H1 (cell line): ENCODE measurements around the gene TOM1. TPM values are rescaled to one million over a fixed set of nuclear protein-coding genes. Genes with fewer than 3 reads are reported as not detected.

Source experiments
- CTCF ChIA-PET: fragments of 300-600 bp; sonication (Branson Sonifier 250); formaldehyde crosslinking; loops from one replicate; lab custom pipeline; 2021; ENCODE audit not compliant: partially characterized antibody; lab: Charles Lee
- POLR2A ChIA-PET: fragments of 300-600 bp; sonication (Branson Sonifier 250); formaldehyde crosslinking; loops from one replicate; lab custom pipeline; 2021; ENCODE audit warnings: inconsistent platforms; ENCODE audit not compliant: partially characterized antibody; lab: Charles Lee
- DNase-seq, 2 experiments: peaks; one replicate each; pipeline versions ENCODE4 v3.0.0 to v3.0.0-alpha.2; 2010 to 2022; ENCODE audit warnings: low spot score in 2 of 2, low read depth in 1 of 2, mixed read lengths in 1 of 2
- FAIRE-seq: peaks from 2 replicates; lab custom pipeline; 2011; peaks lifted over from hg19 to GRCh38; lab: Jason Lieb, UNC
- H2AFZ ChIP-seq: 2 replicates; pipeline ENCODE4 v1.8.1; 2012; ENCODE audit warnings: low read length, inconsistent platforms
- H2AK5ac ChIP-seq: 2 replicates; pipeline ENCODE4 v1.6.1; 2013; ENCODE audit warnings: low read depth, low read length
- H2BK120ac ChIP-seq: replicated peaks from 2 replicates; pipeline ENCODE3; 2013; ENCODE audit warnings: low read depth, low read length, inconsistent platforms
- H2BK12ac ChIP-seq: 2 replicates; pipeline ENCODE4 v1.6.1; 2013; ENCODE audit warnings: low read depth, low read length
- H2BK15ac ChIP-seq: 2 replicates; pipeline ENCODE4 v1.6.1; 2013; ENCODE audit warnings: low read length
- H2BK20ac ChIP-seq: 2 replicates; pipeline ENCODE4 v1.6.1; 2013; ENCODE audit warnings: low read length
- H2BK5ac ChIP-seq: 2 replicates; pipeline ENCODE4 v1.6.1; 2013; ENCODE audit warnings: low read depth, low read length
- H3K14ac ChIP-seq: 2 replicates; pipeline ENCODE4 v1.6.1; 2013; ENCODE audit warnings: inconsistent platforms; ENCODE audit not compliant: insufficient read length
- H3K18ac ChIP-seq: 2 replicates; pipeline ENCODE4 v1.6.1; 2013; ENCODE audit warnings: low read length; ENCODE audit errors: extremely low read depth
- H3K23ac ChIP-seq: 2 replicates; pipeline ENCODE4 v1.6.1; 2013; ENCODE audit warnings: inconsistent platforms; ENCODE audit not compliant: insufficient read length
- H3K23me2 ChIP-seq: 2 replicates; pipeline ENCODE4 v1.6.1; 2013; ENCODE audit warnings: low read depth, low read length
- H3K27ac ChIP-seq: 2 replicates; pipeline ENCODE4 v1.6.1; 2011; ENCODE audit warnings: low read depth, low read length, inconsistent platforms
- H3K27me3 ChIP-seq, 4 experiments: replicated peaks in 1 of 4; 1 replicate in 1 of 4; 2 replicates in 3 of 4; pipeline versions ENCODE4 v1.6.1 to v1.8.1; 2011 to 2013; ENCODE audit warnings: low read length in 3 of 4, mild to moderate bottlenecking in 3 of 4, inconsistent platforms in 2 of 4, mixed read lengths in 2 of 4, moderate library complexity in 1 of 4; ENCODE audit not compliant: control insufficient read depth in 3 of 4, insufficient read depth in 3 of 4; ENCODE audit errors: extremely low read depth in 1 of 4
- H3K36me3 ChIP-seq, 4 experiments: 2 replicates each; pipeline versions ENCODE4 v1.6.1 to v1.8.1; 2011 to 2013; ENCODE audit warnings: mild to moderate bottlenecking in 4 of 4, low read length in 3 of 4, moderate library complexity in 2 of 4, control low read depth in 1 of 4, inconsistent platforms in 1 of 4; ENCODE audit not compliant: insufficient read depth in 4 of 4, control insufficient read depth in 2 of 4
- H3K4ac ChIP-seq: replicated peaks from 2 replicates; pipeline ENCODE3; 2013; ENCODE audit warnings: low read length, low read depth, mixed read lengths, inconsistent platforms; ENCODE audit not compliant: insufficient read length
- H3K4me1 ChIP-seq, 4 experiments: replicated peaks in 1 of 4; 1 replicate in 1 of 4; 2 replicates in 3 of 4; pipeline versions ENCODE4 v1.6.1 to v1.8.1; 2011 to 2013; ENCODE audit warnings: low read length in 3 of 4, inconsistent platforms in 2 of 4, mixed read lengths in 1 of 4; ENCODE audit not compliant: insufficient read depth in 4 of 4, control insufficient read depth in 3 of 4
- H3K4me2 ChIP-seq, 2 experiments: 2 replicates each; pipeline versions ENCODE4 v1.6.1 to v1.8.1; 2011 to 2013; ENCODE audit warnings: low read depth in 2 of 2, low read length in 2 of 2, control low read depth in 1 of 2, inconsistent platforms in 1 of 2, mild to moderate bottlenecking in 1 of 2; ENCODE audit not compliant: insufficient read depth in 1 of 2
- H3K4me3 ChIP-seq, 4 experiments: fragments of 200-600, 300-600 bp in 1 of 4; sonication (generic), shearing (Covaris generic), sonication (Bioruptor Twin) in 1 of 4; 2 replicates each; pipeline versions ENCODE4 v1.5.1 to v1.8.1; 2011 to 2016; ENCODE audit warnings: low read length in 4 of 4, low read depth in 3 of 4, control low read depth in 2 of 4, inconsistent platforms in 2 of 4, mild to moderate bottlenecking in 2 of 4, mixed read lengths in 1 of 4, moderate library complexity in 1 of 4; ENCODE audit not compliant: insufficient read depth in 2 of 4; ENCODE audit errors: extremely low read depth in 1 of 4
- H3K56ac ChIP-seq: replicated peaks from 2 replicates; pipeline ENCODE3; 2013; ENCODE audit warnings: low read depth, mild to moderate bottlenecking, mixed read lengths, low read length, inconsistent platforms; ENCODE audit not compliant: insufficient read length
- H3K79me1 ChIP-seq: 2 replicates; pipeline ENCODE4 v1.6.1; 2013; ENCODE audit warnings: low read depth, low read length, control low read depth
- H3K79me2 ChIP-seq, 2 experiments: 2 replicates each; pipeline versions ENCODE4 v1.6.1 to v1.8.1; 2012 to 2013; ENCODE audit warnings: low read length in 2 of 2, mild to moderate bottlenecking in 2 of 2, inconsistent platforms in 1 of 2; ENCODE audit not compliant: insufficient read depth in 2 of 2, control insufficient read depth in 1 of 2
- H3K9ac ChIP-seq, 4 experiments: replicated peaks in 1 of 4; 1 replicate in 1 of 4; 2 replicates in 3 of 4; pipeline versions ENCODE4 v1.6.1 to v1.8.1; 2011 to 2013; ENCODE audit warnings: low read depth in 3 of 4, low read length in 3 of 4, control low read depth in 2 of 4, mild to moderate bottlenecking in 2 of 4, moderate library complexity in 2 of 4, inconsistent platforms in 1 of 4; ENCODE audit errors: extremely low read depth in 1 of 4
- H3K9me3 ChIP-seq, 2 experiments: 2 replicates each; pipeline versions ENCODE4 v1.6.1 to v1.8.1; 2012 to 2013; ENCODE audit warnings: mild to moderate bottlenecking in 2 of 2, moderate library complexity in 2 of 2, control low read depth in 1 of 2, inconsistent platforms in 1 of 2, low read depth in 1 of 2, low read length in 1 of 2, mixed read lengths in 1 of 2; ENCODE audit not compliant: insufficient read depth in 2 of 2
- H4K20me1 ChIP-seq, 2 experiments: replicated peaks in 1 of 2; 2 replicates each; pipeline versions ENCODE3 to v1.8.1; 2011 to 2013; ENCODE audit warnings: inconsistent platforms in 2 of 2, low read length in 2 of 2, mild to moderate bottlenecking in 1 of 2; ENCODE audit not compliant: insufficient read depth in 2 of 2, control insufficient read depth in 1 of 2
- H4K5ac ChIP-seq: 2 replicates; pipeline ENCODE4 v1.6.1; 2013; ENCODE audit warnings: low read length, low read depth, mixed read lengths, inconsistent platforms; ENCODE audit not compliant: insufficient read length
- H4K8ac ChIP-seq: 2 replicates; pipeline ENCODE4 v1.8.0; 2013; ENCODE audit warnings: mild to moderate bottlenecking, moderate library complexity, low read length, inconsistent platforms; ENCODE audit not compliant: insufficient read depth; ENCODE audit errors: extremely low read depth
- H4K91ac ChIP-seq: replicated peaks from 2 replicates; pipeline ENCODE3; 2013; ENCODE audit warnings: low read length, mixed read lengths, inconsistent platforms; ENCODE audit not compliant: insufficient read length
- ATF2 ChIP-seq: IDR thresholded peaks from 2 replicates; pipeline ENCODE4 v1.6.1; 2012; ENCODE audit warnings: low read length, inconsistent platforms
- ATF3 ChIP-seq: IDR thresholded peaks from 2 replicates; pipeline ENCODE4 v1.6.1; 2011; ENCODE audit warnings: low read depth, mild to moderate bottlenecking, low read length; ENCODE audit not compliant: insufficient read depth
- CHD1 ChIP-seq: IDR thresholded peaks from 2 replicates; pipeline ENCODE4 v1.6.1; 2012; ENCODE audit warnings: low read depth, low read length, improper control_type of control experiment
- CTBP2 ChIP-seq: IDR thresholded peaks from 2 replicates; pipeline ENCODE4 v1.7.0; 2011; ENCODE audit warnings: borderline replicate concordance, mild to moderate bottlenecking, moderate library complexity, mixed read lengths, low read length; ENCODE audit not compliant: insufficient read depth, insufficient read length
- FOSL1 ChIP-seq: IDR thresholded peaks from 2 replicates; pipeline ENCODE4 v1.6.1; 2011; ENCODE audit warnings: mild to moderate bottlenecking, low read depth, low read length, moderate library complexity; ENCODE audit not compliant: insufficient read depth
- HDAC6 ChIP-seq: IDR thresholded peaks from one replicate; pipeline ENCODE4 v1.7.1; 2012; ENCODE audit warnings: low read depth, mild to moderate bottlenecking, inconsistent platforms, low read length, moderate library complexity
- JUN ChIP-seq: IDR thresholded peaks from 2 replicates; pipeline ENCODE4 v1.6.1; 2011; ENCODE audit warnings: low read depth, mild to moderate bottlenecking, improper control_type of control experiment, low read length
- POLR2A ChIP-seq, 2 experiments: IDR thresholded peaks; 1 replicate in 1 of 2; 2 replicates in 1 of 2; pipeline ENCODE4 v1.6.1; 2011; ENCODE audit warnings: low read depth in 2 of 2, low read length in 2 of 2, mild to moderate bottlenecking in 2 of 2; ENCODE audit errors: control extremely low read depth in 1 of 2
- POU5F1 ChIP-seq: IDR thresholded peaks from 2 replicates; pipeline ENCODE4 v1.6.1; 2011; ENCODE audit warnings: low read depth, mild to moderate bottlenecking, low read length, moderate library complexity
- RBBP5 ChIP-seq: IDR thresholded peaks from 2 replicates; pipeline ENCODE4 v1.7.1; 2012; ENCODE audit warnings: low read depth, mild to moderate bottlenecking, inconsistent platforms, low read length, moderate library complexity, borderline replicate concordance
- SIX5 ChIP-seq: IDR thresholded peaks from 2 replicates; pipeline ENCODE4 v1.6.1; 2011; ENCODE audit warnings: mild to moderate bottlenecking, low read depth, low read length
- SP1 ChIP-seq: IDR thresholded peaks from 2 replicates; pipeline ENCODE4 v1.6.1; 2011; ENCODE audit warnings: low read depth, low read length
- SP4 ChIP-seq: IDR thresholded peaks from 2 replicates; pipeline ENCODE4 v1.6.1; 2012; ENCODE audit warnings: low read length, inconsistent platforms
- TEAD4 ChIP-seq: IDR thresholded peaks from 2 replicates; pipeline ENCODE4 v1.6.1; 2012; ENCODE audit warnings: low read depth, low read length, inconsistent platforms, mixed read lengths
- WGBS, 2 experiments: shearing (Covaris generic) in 1 of 2; methylation state at CpG; one replicate each; pipeline versions ENCODE4 v1.1.6 to v1.1.7; 2013 to 2015; ENCODE audit warnings: low lambda C conversion rate in 2 of 2, mixed read lengths in 2 of 2, inconsistent platforms in 1 of 2, low coverage in 1 of 2, missing lambda C conversion rate in 1 of 2; ENCODE audit not compliant: insufficient replicate concordance in 2 of 2, insufficient coverage in 1 of 2, insufficient read length in 1 of 2; ENCODE audit errors: extremely low coverage in 1 of 2, missing lambda C conversion rate in 1 of 2; 5-methylcytosine and 5-hydroxymethylcytosine counted together
- polyA plus RNA-seq, 7 experiments: library from polyadenylated mRNA; depleted of rRNA in 3 of 7; stranded (reverse) in 5 of 7; unstranded in 2 of 7; fragments of >200 nt in 5 of 7; fragments of 200-250 nt in 2 of 7; gene quantifications; 1 replicate in 5 of 7; 2 replicates in 1 of 7; 4 replicates in 1 of 7; pipeline versions ENCODE4 v1.2.1 to v1.2.3, GENCODE V29; 2011 to 2013; ENCODE audit warnings: missing spikeins in 2 of 7, mixed read lengths in 2 of 7
- total RNA-seq: library from RNA; stranded (reverse); fragmentation: NEBNext Ultra II Directional; extraction: Animal tissue kit (Norgen Biotek cat#: 25700); gene quantifications from 2 replicates; pipeline ENCODE4 v1.2.1, GENCODE V29; 2021

Gene TOM1
- total and polyA plus RNA-seq, 2 of the 8 experiments (the other 6 are each of a cell fraction or from before 2014, with no cell fraction given): 25.1 to 39.2 TPM

- no peak overlapping the region for H3K4me3 ChIP-seq
- no peak overlapping the region for H2BK12ac ChIP-seq
- no peaks in the 10 kb centered on the region for H3K27me3 ChIP-seq
- H3K4ac ChIP-seq: no peak overlapping the region
- POLR2A ChIA-PET: no interaction called here
- no peak overlapping the region for H2BK15ac ChIP-seq
- no peak overlapping the region for H2AFZ ChIP-seq
- CTCF ChIA-PET: no interaction called here
- 87% methylated on average over 3 of the region's 3 CpGs; no CpG with 5 or more reads in 1 of the 2 experiments for WGBS, 2 experiments
- no peak overlapping the region for H4K5ac ChIP-seq
- no peaks in the 10 kb centered on the region for H3K79me2 ChIP-seq
- no peak overlapping the region for H3K27ac ChIP-seq
- H3K56ac ChIP-seq: no peak overlapping the region
- FAIRE-seq: no peak
- H4K20me1 ChIP-seq: no peaks in the 10 kb centered on the region
- H2AK5ac ChIP-seq: no peak overlapping the region
- H3K36me3 ChIP-seq: peaks cover 20 to 76% (median 51%) of the 10 kb centered on the region in 4 experiments
- H2BK20ac ChIP-seq: no peak overlapping the region
- H3K4me1 ChIP-seq: no peaks in the 10 kb centered on the region
- H4K91ac ChIP-seq: no peak overlapping the region
- H2BK5ac ChIP-seq: no peak overlapping the region
- no peak overlapping the region for H3K4me2 ChIP-seq
- H4K8ac ChIP-seq: no peak overlapping the region
- H3K14ac ChIP-seq: no peak overlapping the region
- H3K9ac ChIP-seq: no peak overlapping the region
- no peak for DNase-seq
- H3K23ac ChIP-seq: no peak overlapping the region
- H3K23me2 ChIP-seq: no peaks in the 10 kb centered on the region
- H2BK120ac ChIP-seq: no peak overlapping the region
- H3K79me1 ChIP-seq: no peaks in the 10 kb centered on the region
- H3K9me3 ChIP-seq: no peaks in the 10 kb centered on the region
- H3K18ac ChIP-seq: no peak overlapping the region
- TF ChIP-seq POLR2A (IDR thresholded peaks at IDR 0.05; ENCODE audit: control extremely low read depth in 1 of 2, low read depth in 2 of 2, low read length in 2 of 2): no peak
- no peak for TF ChIP-seq HDAC6
- TF ChIP-seq FOSL1: no peak
- TF ChIP-seq JUN: no peak
- no peak for TF ChIP-seq RBBP5
- TF ChIP-seq SIX5: no peak
- TF ChIP-seq ATF2: no peak
- no peak for TF ChIP-seq CHD1
- TF ChIP-seq POU5F1: no peak
- no peak for TF ChIP-seq ATF3
- no peak for TF ChIP-seq CTBP2
- no peak for TF ChIP-seq SP1
- TF ChIP-seq TEAD4: no peak
- no peak for TF ChIP-seq SP4
These were observed 6.9 kb upstream of the TOM1 start for GRCh38 chr22:35292786-35293185.
